HL-60 (cell line): Measurements from ENCODE around the gene PPA1.
A peak's percentile ranks its signal among the peaks of the same experiment; 100 is the strongest.

Experiments
- DNase-seq, 2 experiments: peaks; one replicate each; pipeline ENCODE4 v3.0.0-alpha.2; 2010 to 2020; ENCODE audit warnings: low read depth in 1 of 2, low spot score in 1 of 2
- H3K27ac ChIP-seq: fragments of 250-450 bp; sonication (Bioruptor Pico); replicated peaks from 2 replicates; pipeline ENCODE4 v1.5.1; 2020; ENCODE audit warnings: mild to moderate bottlenecking, moderate library complexity
- H3K27me3 ChIP-seq: fragments of 250-450 bp; sonication (Bioruptor Pico); 2 replicates; pipeline ENCODE4 v1.5.1; 2021; ENCODE audit warnings: mild to moderate bottlenecking, moderate library complexity; ENCODE audit not compliant: insufficient read depth, poor library complexity, severe bottlenecking
- H3K4me3 ChIP-seq: replicated peaks from 2 replicates; pipeline ENCODE4 v1.5.1; 2011; ENCODE audit warnings: mild to moderate bottlenecking, control low read depth, low read length; ENCODE audit not compliant: insufficient read depth
- CTCF ChIP-seq: IDR thresholded peaks from one replicate; pipeline ENCODE4 v1.5.1; 2011; ENCODE audit warnings: low read length, control low read depth, inconsistent platforms; ENCODE audit not compliant: insufficient read depth
- GABPA ChIP-seq: IDR thresholded peaks from 2 replicates; pipeline ENCODE4 v1.6.1; 2012; ENCODE audit warnings: low read depth
- POLR2AphosphoS5 ChIP-seq: IDR thresholded peaks from 2 replicates; pipeline ENCODE4 v1.6.1; 2012; ENCODE audit warnings: low read depth
- REST ChIP-seq: IDR thresholded peaks from 2 replicates; pipeline ENCODE4 v1.6.1; 2012; ENCODE audit warnings: low read depth; ENCODE audit not compliant: insufficient replicate concordance
- SPI1 ChIP-seq: IDR thresholded peaks from 2 replicates; pipeline ENCODE4 v1.6.1; 2012; ENCODE audit warnings: low read depth, mild to moderate bottlenecking, borderline replicate concordance

The PPA1 gene

GRCh38 chr10:70176441-70176840 is 56.8 kb downstream of the PPA1 start:
- H3K27ac ChIP-seq = no peak overlapping the region
- TF ChIP-seq POLR2AphosphoS5 (no peak), GABPA (no peak), SPI1 (no peak), REST (no peak), CTCF (no peak)
- no peak overlapping the region for H3K4me3 ChIP-seq
- no peak for DNase-seq
- H3K27me3 ChIP-seq = no peaks in the 10 kb centered on the region

- TF ChIP-seq SPI1 = no peak
- no peak for TF ChIP-seq REST
- no peak for TF ChIP-seq POLR2AphosphoS5
- TF ChIP-seq GABPA = no peak
- TF ChIP-seq CTCF = no peak
- no peak overlapping the region for H3K27ac ChIP-seq
- DNase-seq = no peak
- H3K27me3 ChIP-seq = no peaks in the 10 kb centered on the region
- H3K4me3 ChIP-seq = no peak overlapping the region
Measured at GRCh38 chr10:70175516-70175915, 57.7 kb downstream of the PPA1 start.

GRCh38 chr10:70174058-70174741 is 59.0 kb downstream of the PPA1 start:
- no peaks in the 10 kb centered on the region for H3K27me3 ChIP-seq
- H3K27ac ChIP-seq = peak overlapping the region; percentile 49
- H3K4me3 ChIP-seq = no peak overlapping the region
- peak; percentile 48 to 73 for DNase-seq
- TF ChIP-seq POLR2AphosphoS5 = no peak
- TF ChIP-seq SPI1 = peak; percentile 32; the same call in 1 of the 2 replicates
- TF ChIP-seq CTCF = no peak
- peak; percentile 68 for TF ChIP-seq GABPA
- TF ChIP-seq REST = no peak
